Measurements from ENCODE around the gene AUTS2. TPM values are rescaled to one million over a fixed set of nuclear protein-coding genes. Genes with fewer than 3 reads are reported as not detected.

The AUTS2 gene
- total and polyA plus RNA-seq, 9 of the 15 experiments (the other 6 are each of a cell fraction or from before 2014, with no cell fraction given) = 0.58 TPM; not detected in 8

DNA sequence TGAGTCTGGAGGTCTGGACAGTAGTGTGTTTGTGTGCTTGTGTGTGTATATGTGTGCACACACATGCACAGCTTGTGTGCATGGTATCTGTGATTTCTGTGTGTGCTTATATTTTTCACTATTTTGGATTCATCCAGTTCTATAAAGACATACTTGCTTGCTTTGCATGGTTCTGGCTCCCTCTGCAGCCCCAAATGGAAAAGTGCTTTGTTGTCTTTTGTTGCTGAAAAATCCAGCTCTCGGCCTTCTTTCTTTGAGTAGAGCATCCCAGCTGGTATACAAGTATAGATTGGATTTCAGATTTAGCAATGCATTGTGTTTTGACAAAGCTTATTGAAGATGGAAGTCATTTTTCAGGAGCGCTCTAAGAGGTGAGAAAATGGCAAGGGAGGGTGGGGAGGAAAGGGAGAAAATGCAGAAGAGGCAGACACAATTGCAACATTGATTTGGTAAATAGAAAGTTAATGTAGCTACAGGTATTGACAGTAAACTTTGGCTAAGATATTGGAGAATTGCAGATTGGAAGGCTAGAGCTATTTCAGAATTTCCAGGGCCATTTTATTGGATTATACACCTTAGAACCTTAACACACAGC lies 333.9 kb downstream of the AUTS2 start:
- no TSS peak for BruUV-seq (replicated peaks)
- FAIRE-seq (no peak), ATAC-seq (no peak), DNase-seq (ENCODE audit: extremely low read depth in 1 of 4, low spot score in 3 of 4) (peak in 1 of 4 experiments; percentile 11)
- Histone ChIP-seq H3K79me2 (ENCODE audit: control insufficient read depth, insufficient read depth, low read length) (no peaks in the 10 kb centered on the region), H4K20me1 (replicated peaks; ENCODE audit: control insufficient read depth, insufficient read depth, low read length) (no peaks in the 10 kb centered on the region), H2AFZ (ENCODE audit: low read depth, low read length) (no peak overlapping the region), H3K27me3 (ENCODE audit: control insufficient read depth in 2 of 2, insufficient read depth in 2 of 2, low read length in 2 of 2) (no peaks in the 10 kb centered on the region), H3K4me2 (ENCODE audit: insufficient read depth, low read length) (no peak overlapping the region), H3K4me3 (no peak overlapping the region), H3K27ac (ENCODE audit: extremely low read depth, low read depth, low read length) (no peak overlapping the region), H3K9me1 (ENCODE audit: control insufficient read depth, insufficient read depth, low read length) (no peaks in the 10 kb centered on the region), H3K36me3 (ENCODE audit: control insufficient read depth, insufficient read depth, low read length) (no peaks in the 10 kb centered on the region), H3K9ac (ENCODE audit: insufficient read depth in 1 of 2, low read depth in 2 of 2, low read length in 2 of 2) (no peak overlapping the region), H3K9me3 (replicated peaks; ENCODE audit: control insufficient read depth, insufficient read depth, low read depth, low read length) (no peaks in the 10 kb centered on the region), H3K4me1 (replicated peaks in 1 of 2; ENCODE audit: control insufficient read depth in 2 of 2, insufficient read depth in 2 of 2, low read length in 2 of 2) (no peaks in the 10 kb centered on the region)
- ChIA-PET POLR2A (interaction anchor here (0.6 kb wide), 2 partner anchors 1161 to 1340 kb away, joined by 4 read pairs; no protein-coding TSS in a partner anchor), CTCF (ENCODE audit: low intra/inter-chr PET ratio) (no interaction called here)
- intact Hi-C loops (cut with micrococcal nuclease) (no loop called here), in situ Hi-C loops (cut with MboI) (no loop called here)
- no peak for TF ChIP-seq TCF3 (CRISPR knock-in tag; IDR thresholded peaks at IDR 0.05)
- TF ChIP-seq, protein P1, sequence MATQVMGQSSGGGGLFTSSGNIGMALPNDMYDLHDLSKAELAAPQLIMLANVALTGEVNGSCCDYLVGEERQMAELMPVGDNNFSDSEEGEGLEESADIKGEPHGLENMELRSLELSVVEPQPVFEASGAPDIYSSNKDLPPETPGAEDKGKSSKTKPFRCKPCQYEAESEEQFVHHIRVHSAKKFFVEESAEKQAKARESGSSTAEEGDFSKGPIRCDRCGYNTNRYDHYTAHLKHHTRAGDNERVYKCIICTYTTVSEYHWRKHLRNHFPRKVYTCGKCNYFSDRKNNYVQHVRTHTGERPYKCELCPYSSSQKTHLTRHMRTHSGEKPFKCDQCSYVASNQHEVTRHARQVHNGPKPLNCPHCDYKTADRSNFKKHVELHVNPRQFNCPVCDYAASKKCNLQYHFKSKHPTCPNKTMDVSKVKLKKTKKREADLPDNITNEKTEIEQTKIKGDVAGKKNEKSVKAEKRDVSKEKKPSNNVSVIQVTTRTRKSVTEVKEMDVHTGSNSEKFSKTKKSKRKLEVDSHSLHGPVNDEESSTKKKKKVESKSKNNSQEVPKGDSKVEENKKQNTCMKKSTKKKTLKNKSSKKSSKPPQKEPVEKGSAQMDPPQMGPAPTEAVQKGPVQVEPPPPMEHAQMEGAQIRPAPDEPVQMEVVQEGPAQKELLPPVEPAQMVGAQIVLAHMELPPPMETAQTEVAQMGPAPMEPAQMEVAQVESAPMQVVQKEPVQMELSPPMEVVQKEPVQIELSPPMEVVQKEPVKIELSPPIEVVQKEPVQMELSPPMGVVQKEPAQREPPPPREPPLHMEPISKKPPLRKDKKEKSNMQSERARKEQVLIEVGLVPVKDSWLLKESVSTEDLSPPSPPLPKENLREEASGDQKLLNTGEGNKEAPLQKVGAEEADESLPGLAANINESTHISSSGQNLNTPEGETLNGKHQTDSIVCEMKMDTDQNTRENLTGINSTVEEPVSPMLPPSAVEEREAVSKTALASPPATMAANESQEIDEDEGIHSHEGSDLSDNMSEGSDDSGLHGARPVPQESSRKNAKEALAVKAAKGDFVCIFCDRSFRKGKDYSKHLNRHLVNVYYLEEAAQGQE (IDR thresholded peaks at IDR 0.05; ENCODE audit: borderline replicate concordance) = peak; percentile 47; the same call in 1 of the 2 replicates
- TF ChIP-seq, protein P1 (CRISPR knock-in tag; IDR thresholded peaks at IDR 0.05; ENCODE audit: low read depth) = no peak
- TF ChIP-seq RAD21 (CRISPR knock-in tag; conservative IDR thresholded peaks at IDR 0.05 in 1 of 2, IDR thresholded peaks at IDR 0.05 in 1 of 2) = peak; percentile 38 to 58; a peak in 3 of 4 replicates
- no peak for TF ChIP-seq NR1H2 (CRISPR knock-in tag; IDR thresholded peaks at IDR 0.05)
- no peak for TF ChIP-seq SMARCB1 (IDR thresholded peaks at IDR 0.05; ENCODE audit: insufficient read length, low read depth)
- TF ChIP-seq, protein P2, sequence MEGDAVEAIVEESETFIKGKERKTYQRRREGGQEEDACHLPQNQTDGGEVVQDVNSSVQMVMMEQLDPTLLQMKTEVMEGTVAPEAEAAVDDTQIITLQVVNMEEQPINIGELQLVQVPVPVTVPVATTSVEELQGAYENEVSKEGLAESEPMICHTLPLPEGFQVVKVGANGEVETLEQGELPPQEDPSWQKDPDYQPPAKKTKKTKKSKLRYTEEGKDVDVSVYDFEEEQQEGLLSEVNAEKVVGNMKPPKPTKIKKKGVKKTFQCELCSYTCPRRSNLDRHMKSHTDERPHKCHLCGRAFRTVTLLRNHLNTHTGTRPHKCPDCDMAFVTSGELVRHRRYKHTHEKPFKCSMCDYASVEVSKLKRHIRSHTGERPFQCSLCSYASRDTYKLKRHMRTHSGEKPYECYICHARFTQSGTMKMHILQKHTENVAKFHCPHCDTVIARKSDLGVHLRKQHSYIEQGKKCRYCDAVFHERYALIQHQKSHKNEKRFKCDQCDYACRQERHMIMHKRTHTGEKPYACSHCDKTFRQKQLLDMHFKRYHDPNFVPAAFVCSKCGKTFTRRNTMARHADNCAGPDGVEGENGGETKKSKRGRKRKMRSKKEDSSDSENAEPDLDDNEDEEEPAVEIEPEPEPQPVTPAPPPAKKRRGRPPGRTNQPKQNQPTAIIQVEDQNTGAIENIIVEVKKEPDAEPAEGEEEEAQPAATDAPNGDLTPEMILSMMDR (IDR thresholded peaks at IDR 0.05 in 2 of 3, conservative IDR thresholded peaks at IDR 0.05 in 1 of 3; ENCODE audit: insufficient read depth in 2 of 3, low read depth in 1 of 3, low read length in 3 of 3) = peak; percentile 23 to 55 (median 43); a peak in 5 of 6 replicates
- TF ChIP-seq CREB1 (IDR thresholded peaks at IDR 0.05) = no peak
- no peak for TF ChIP-seq CREB1 (CRISPR knock-in tag; IDR thresholded peaks at IDR 0.05)
- 0% methylated on average over 2 of the region's 2 CpGs for WGBS (ENCODE audit: insufficient coverage, low coverage, missing lambda C conversion rate)
